Measurements from ENCODE around the gene SH3TC2. TPM values are rescaled to one million over a fixed set of nuclear protein-coding genes. Genes with fewer than 3 reads are reported as not detected.

The SH3TC2 gene
- total and polyA plus RNA-seq, 10 of the 15 experiments (the other 5 are each of a cell fraction or from before 2014, with no cell fraction given) = not detected

DNA sequence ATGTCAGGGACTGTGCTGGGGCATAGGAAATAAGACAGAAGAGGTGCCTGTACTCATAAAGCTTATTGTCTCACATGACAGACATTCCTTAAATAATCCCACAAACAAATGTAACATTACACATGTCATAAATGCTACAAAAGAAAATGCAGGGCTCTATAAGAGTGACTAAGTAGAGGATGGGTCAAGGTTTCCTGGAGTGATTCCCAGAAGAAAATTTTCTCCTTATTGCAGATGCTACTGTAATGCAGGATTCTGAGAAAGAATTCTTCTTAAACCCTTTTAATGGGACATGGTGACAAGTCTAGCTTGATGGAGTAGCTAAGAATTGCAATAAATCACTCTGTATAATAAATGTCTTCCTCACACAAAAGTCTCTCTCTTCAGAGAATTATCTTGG lies 55.7 kb downstream of the SH3TC2 start (continued):
- TF ChIP-seq POLR2AphosphoS5 (IDR thresholded peaks at IDR 0.05; ENCODE audit: low read length) (no peak), BHLHE40 (IDR thresholded peaks at IDR 0.05; ENCODE audit: borderline replicate concordance in 1 of 2, low read depth in 2 of 2, low read length in 1 of 2) (no peak)

DNA sequence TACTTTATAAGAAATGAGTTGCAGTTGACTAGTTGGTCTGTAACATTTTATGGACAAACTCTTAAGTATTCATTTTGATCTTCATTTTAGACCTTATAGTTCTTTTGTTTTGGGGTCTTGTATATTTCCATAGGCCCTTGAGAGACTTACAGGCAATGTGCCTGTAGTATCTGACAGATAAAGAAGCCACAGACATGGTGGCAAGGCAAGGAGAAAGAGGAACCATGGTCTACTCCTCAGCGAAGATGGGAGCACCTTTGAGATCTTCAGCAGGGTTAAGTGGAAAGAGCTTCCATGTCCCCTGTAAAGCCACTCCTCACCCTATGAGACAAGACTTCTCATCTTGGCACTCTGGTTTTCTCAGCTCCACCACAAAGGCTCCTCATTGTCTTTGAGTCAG lies 56.4 kb downstream of the SH3TC2 start:
- Histone ChIP-seq H3K9me3 (replicated peaks; ENCODE audit: control insufficient read depth, insufficient read depth, low read length) (no peaks in the 10 kb centered on the region), H3K79me2 (ENCODE audit: control insufficient read depth, insufficient read depth, low read length) (no peaks in the 10 kb centered on the region), H3K27ac (ENCODE audit: control insufficient read depth, insufficient read depth) (no peak overlapping the region), H3K4me3 (no peak overlapping the region), H2AFZ (ENCODE audit: control insufficient read depth, low read depth, low read length) (no peak overlapping the region), H3K27me3 (replicated peaks in 1 of 2; ENCODE audit: control insufficient read depth in 2 of 2, insufficient read depth in 2 of 2, low read length in 1 of 2) (no peaks in the 10 kb centered on the region; a peak in 1 of 4 replicates), H4K20me1 (ENCODE audit: control insufficient read depth, insufficient read depth) (no peaks in the 10 kb centered on the region), H3K9ac (ENCODE audit: control insufficient read depth, insufficient read depth, low read length) (no peak overlapping the region), H3K36me3 (ENCODE audit: control insufficient read depth in 2 of 2, insufficient read depth in 2 of 2, low read length in 1 of 2) (no peaks in the 10 kb centered on the region), H3K4me2 (ENCODE audit: control insufficient read depth, insufficient read depth) (no peak overlapping the region), H3K4me1 (ENCODE audit: control insufficient read depth, insufficient read depth, low read length) (no peaks in the 10 kb centered on the region)
- in situ Hi-C loops (cut with MboI) (no loop called here), intact Hi-C loops (cut with micrococcal nuclease; ENCODE audit: unreplicated experiment) (no loop called here)
- no TSS peak for BruUV-seq (replicated peaks)
- ChIA-PET POLR2A (no interaction called here), CTCF (interaction anchor here (0.6 to 3.8 kb wide), 4 partner anchors 105 to 1798 kb away, joined by 3 to 16 read pairs (median 6); no protein-coding TSS in a partner anchor), SMC1A (ENCODE audit: uncharacterized antibody, unreplicated experiment) (interaction anchor here (1.2 kb wide), 2 partner anchors 10 to 202 kb away, joined by 3 read pairs; no protein-coding TSS in a partner anchor), RAD21 (ENCODE audit: unreplicated experiment) (no interaction called here)
- no peak for TF ChIP-seq POLR2AphosphoS5 (IDR thresholded peaks at IDR 0.05; ENCODE audit: low read length)
- ATAC-seq = no peak
- WGBS (ENCODE audit: insufficient coverage, insufficient replicate concordance, low lambda C conversion rate, missing lambda C conversion rate) = 21% methylated on average over 1 of the region's 1 CpG
- DNase-seq (ENCODE audit: low read depth, low spot score) = no peak
- no peak for FAIRE-seq

DNA sequence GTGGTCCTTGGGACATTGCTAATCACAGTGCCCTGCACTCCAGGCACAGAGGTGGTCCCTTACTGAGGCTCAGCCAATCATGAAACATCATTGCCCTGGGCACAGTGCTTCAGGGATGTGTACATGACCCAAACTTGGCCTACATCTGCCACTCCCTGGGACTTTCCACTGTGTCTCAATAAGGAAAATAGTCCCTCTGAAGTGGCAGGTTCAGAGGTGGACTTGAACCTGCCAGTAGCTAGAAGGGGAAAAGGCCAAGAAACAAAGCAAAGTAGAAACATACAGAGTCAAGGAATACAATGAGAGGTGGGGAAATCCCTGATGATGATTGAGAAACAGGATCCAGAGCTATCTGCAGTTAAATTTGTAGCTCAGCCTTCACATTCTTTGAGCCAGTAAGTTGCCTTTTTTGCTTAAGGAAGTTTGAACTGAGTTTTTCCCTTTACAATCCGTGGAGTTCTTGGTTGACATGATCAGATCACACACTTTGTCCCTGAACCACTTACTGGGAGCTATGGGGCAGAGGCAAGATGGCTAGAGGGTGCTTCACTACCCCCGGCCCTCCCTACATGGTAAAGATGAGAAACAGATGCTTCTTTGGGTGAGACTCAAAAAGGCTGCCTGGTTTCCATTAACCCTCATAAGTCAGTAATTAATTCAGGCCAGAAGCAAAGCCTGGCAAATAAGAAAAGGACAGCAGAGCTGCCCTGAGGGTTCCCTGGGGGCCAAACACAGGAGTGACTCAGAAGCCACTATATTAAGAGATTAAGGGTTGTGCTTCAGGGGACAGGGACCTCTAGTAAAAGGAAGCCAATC lies 57.6 kb downstream of the SH3TC2 start:
- no TSS peak for BruUV-seq (replicated peaks)
- DNase-seq (ENCODE audit: low read depth, low spot score) = no peak
- H2AFZ ChIP-seq (ENCODE audit: control insufficient read depth, low read depth, low read length) = no peak overlapping the region
- no peak for ATAC-seq
- RAD21 ChIA-PET (ENCODE audit: unreplicated experiment) = no interaction called here
- no peak for FAIRE-seq
- no peaks in the 10 kb centered on the region for H3K4me1 ChIP-seq (ENCODE audit: control insufficient read depth, insufficient read depth, low read length)
- no peaks in the 10 kb centered on the region for H3K36me3 ChIP-seq (ENCODE audit: control insufficient read depth in 2 of 2, insufficient read depth in 2 of 2, low read length in 1 of 2)
- CTCF ChIA-PET = interaction anchor here (3.8 kb wide), 1 partner anchor 274 kb away, joined by 16 read pairs; no protein-coding TSS in a partner anchor
- no peak overlapping the region for H3K27ac ChIP-seq (ENCODE audit: control insufficient read depth, insufficient read depth)
- no peaks in the 10 kb centered on the region for H3K27me3 ChIP-seq (replicated peaks in 1 of 2; ENCODE audit: control insufficient read depth in 2 of 2, insufficient read depth in 2 of 2, low read length in 1 of 2)
- POLR2A ChIA-PET = no interaction called here
- in situ Hi-C loops (cut with MboI) = no loop called here
- H4K20me1 ChIP-seq (ENCODE audit: control insufficient read depth, insufficient read depth) = no peaks in the 10 kb centered on the region
- WGBS (ENCODE audit: insufficient coverage, insufficient replicate concordance, low lambda C conversion rate, missing lambda C conversion rate) = 0% methylated on average over 2 of the region's 2 CpGs
- H3K79me2 ChIP-seq (ENCODE audit: control insufficient read depth, insufficient read depth, low read length) = no peaks in the 10 kb centered on the region
- H3K4me3 ChIP-seq = no peak overlapping the region
- SMC1A ChIA-PET (ENCODE audit: uncharacterized antibody, unreplicated experiment) = interaction anchor here (0.6 to 1.2 kb wide), 3 partner anchors 8 to 264 kb away, joined by 3 read pairs; no protein-coding TSS in a partner anchor
- no peaks in the 10 kb centered on the region for H3K9me3 ChIP-seq (replicated peaks; ENCODE audit: control insufficient read depth, insufficient read depth, low read length)
- H3K4me2 ChIP-seq (ENCODE audit: control insufficient read depth, insufficient read depth) = no peak overlapping the region
- H3K9ac ChIP-seq (ENCODE audit: control insufficient read depth, insufficient read depth, low read length) = no peak overlapping the region
- intact Hi-C loops (cut with micrococcal nuclease; ENCODE audit: unreplicated experiment) = no loop called here
- TF ChIP-seq SUZ12 (IDR thresholded peaks at IDR 0.05; ENCODE audit: unreplicated experiment) (no peak), HCFC1 (IDR thresholded peaks at IDR 0.05; ENCODE audit: low read length) (no peak), SP1 (IDR thresholded peaks at IDR 0.05; ENCODE audit: low read depth, low read length) (no peak), RAD51 (IDR thresholded peaks at IDR 0.05) (no peak), CHD2 (IDR thresholded peaks at IDR 0.05; ENCODE audit: borderline replicate concordance, low read depth, low read length) (no peak), SIX5 (IDR thresholded peaks at IDR 0.05; ENCODE audit: low read depth, low read length, severe bottlenecking) (no peak), FOXK2 (IDR thresholded peaks at IDR 0.05) (no peak), ZNF207 (IDR thresholded peaks at IDR 0.05; ENCODE audit: borderline replicate concordance) (no peak)
- TF ChIP-seq, protein P1, sequence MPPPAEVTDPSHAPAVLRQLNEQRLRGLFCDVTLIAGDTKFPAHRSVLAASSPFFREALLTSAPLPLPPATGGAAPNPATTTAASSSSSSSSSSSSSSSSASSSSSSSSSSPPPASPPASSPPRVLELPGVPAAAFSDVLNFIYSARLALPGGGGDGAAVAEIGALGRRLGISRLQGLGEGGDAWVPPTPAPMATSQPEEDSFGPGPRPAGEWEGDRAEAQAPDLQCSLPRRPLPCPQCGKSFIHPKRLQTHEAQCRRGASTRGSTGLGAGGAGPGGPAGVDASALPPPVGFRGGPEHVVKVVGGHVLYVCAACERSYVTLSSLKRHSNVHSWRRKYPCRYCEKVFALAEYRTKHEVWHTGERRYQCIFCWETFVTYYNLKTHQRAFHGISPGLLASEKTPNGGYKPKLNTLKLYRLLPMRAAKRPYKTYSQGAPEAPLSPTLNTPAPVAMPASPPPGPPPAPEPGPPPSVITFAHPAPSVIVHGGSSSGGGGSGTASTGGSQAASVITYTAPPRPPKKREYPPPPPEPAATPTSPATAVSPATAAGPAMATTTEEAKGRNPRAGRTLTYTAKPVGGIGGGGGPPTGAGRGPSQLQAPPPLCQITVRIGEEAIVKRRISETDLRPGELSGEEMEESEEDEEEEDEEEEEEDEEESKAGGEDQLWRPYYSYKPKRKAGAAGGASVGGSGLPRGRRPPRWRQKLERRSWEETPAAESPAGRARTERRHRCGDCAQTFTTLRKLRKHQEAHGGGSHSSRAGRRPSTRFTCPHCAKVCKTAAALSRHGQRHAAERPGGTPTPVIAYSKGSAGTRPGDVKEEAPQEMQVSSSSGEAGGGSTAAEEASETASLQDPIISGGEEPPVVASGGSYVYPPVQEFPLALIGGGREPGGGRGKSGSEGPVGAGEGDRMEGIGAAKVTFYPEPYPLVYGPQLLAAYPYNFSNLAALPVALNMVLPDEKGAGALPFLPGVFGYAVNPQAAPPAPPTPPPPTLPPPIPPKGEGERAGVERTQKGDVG (CRISPR knock-in tag; IDR thresholded peaks at IDR 0.05) = no peak

Data from GM12878 (cell line).